PC-3 (cell line): ENCODE measurements around the gene MYOC.
"Not testable (repeated sequence)": the region's sequence is repeated elsewhere in the genome, so short reads cannot be mapped to it uniquely, and the experiment has no call there.

Source experiments
- CTCF ChIP-seq: fragments of 300-600 bp; sonication (generic); conservative IDR thresholded peaks from 2 replicates; pipeline ENCODE4 v1.5.1; 2017; ENCODE audit warnings: antibody characterized with exemption, low read depth, mild to moderate bottlenecking, low read length
- EZH2 ChIP-seq: fragments of 300-600 bp; sonication (generic); IDR thresholded peaks from one replicate; pipeline ENCODE4 v1.6.1; 2017; ENCODE audit warnings: antibody characterized with exemption, mild to moderate bottlenecking, low read length; ENCODE audit not compliant: unreplicated experiment
- EZH2phosphoT487 ChIP-seq: fragments of 300-600 bp; sonication (generic); IDR thresholded peaks from 2 replicates; pipeline ENCODE4 v1.6.1; 2018; ENCODE audit warnings: mild to moderate bottlenecking, antibody characterized with exemption, low read length, borderline replicate concordance

GRCh38 chr1:171603042-171603441, 49.4 kb downstream of the MYOC start:
- TF ChIP-seq CTCF, EZH2, EZH2phosphoT487: not testable (repeated sequence)
